ENCODE results near the gene ADORA2B. TPM values are rescaled to one million over a fixed set of nuclear protein-coding genes. Genes with fewer than 3 reads are reported as not detected.
"Not testable (repeated sequence)": the region's sequence is repeated elsewhere in the genome, so short reads cannot be mapped to it uniquely, and the experiment has no call there.

The ADORA2B gene
- total and polyA plus RNA-seq, 2 experiments from 2014 or later = 11.4 to 11.7 TPM

GRCh38 chr17:15900871-15901270 lies 44.1 kb upstream of the ADORA2B start:
- no peaks in the 10 kb centered on the region for H3K9me2 ChIP-seq (replicated peaks; ENCODE audit: insufficient read depth)
- H3K27ac ChIP-seq = no peak overlapping the region
- no peak overlapping the region for H3K4me2 ChIP-seq
- H3K79me2 ChIP-seq = no peaks in the 10 kb centered on the region
- no peaks in the 10 kb centered on the region for H3K36me3 ChIP-seq (replicated peaks; ENCODE audit: insufficient read depth, low read depth)
- no peaks in the 10 kb centered on the region for H3K9me3 ChIP-seq (ENCODE audit: low read depth)
- no peaks in the 10 kb centered on the region for H3K27me3 ChIP-seq
- H4K20me1 ChIP-seq (ENCODE audit: insufficient read depth, poor library complexity, severe bottlenecking) = no peaks in the 10 kb centered on the region
- WGBS (ENCODE audit: low lambda C conversion rate, missing lambda C conversion rate) = 86% methylated on average over 7 of the region's 7 CpGs
- no peaks in the 10 kb centered on the region for H3K4me1 ChIP-seq (ENCODE audit: insufficient read depth)
- H3K4me3 ChIP-seq = no peak overlapping the region
- no peak for DNase-seq (ENCODE audit: low spot score)
- H2AFZ ChIP-seq = no peak overlapping the region
- TF ChIP-seq, protein P1, sequence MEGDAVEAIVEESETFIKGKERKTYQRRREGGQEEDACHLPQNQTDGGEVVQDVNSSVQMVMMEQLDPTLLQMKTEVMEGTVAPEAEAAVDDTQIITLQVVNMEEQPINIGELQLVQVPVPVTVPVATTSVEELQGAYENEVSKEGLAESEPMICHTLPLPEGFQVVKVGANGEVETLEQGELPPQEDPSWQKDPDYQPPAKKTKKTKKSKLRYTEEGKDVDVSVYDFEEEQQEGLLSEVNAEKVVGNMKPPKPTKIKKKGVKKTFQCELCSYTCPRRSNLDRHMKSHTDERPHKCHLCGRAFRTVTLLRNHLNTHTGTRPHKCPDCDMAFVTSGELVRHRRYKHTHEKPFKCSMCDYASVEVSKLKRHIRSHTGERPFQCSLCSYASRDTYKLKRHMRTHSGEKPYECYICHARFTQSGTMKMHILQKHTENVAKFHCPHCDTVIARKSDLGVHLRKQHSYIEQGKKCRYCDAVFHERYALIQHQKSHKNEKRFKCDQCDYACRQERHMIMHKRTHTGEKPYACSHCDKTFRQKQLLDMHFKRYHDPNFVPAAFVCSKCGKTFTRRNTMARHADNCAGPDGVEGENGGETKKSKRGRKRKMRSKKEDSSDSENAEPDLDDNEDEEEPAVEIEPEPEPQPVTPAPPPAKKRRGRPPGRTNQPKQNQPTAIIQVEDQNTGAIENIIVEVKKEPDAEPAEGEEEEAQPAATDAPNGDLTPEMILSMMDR (IDR thresholded peaks at IDR 0.05; ENCODE audit: poor library complexity) = no peak
- TF ChIP-seq EZH2phosphoT487 (IDR thresholded peaks at IDR 0.05; ENCODE audit: low read depth, severe bottlenecking, unreplicated experiment) = no peak
- no peak for TF ChIP-seq EZH2 (IDR thresholded peaks at IDR 0.05; ENCODE audit: borderline replicate concordance)

GRCh38 chr17:15905236-15905635 lies 39.7 kb upstream of the ADORA2B start:
- H3K36me3 ChIP-seq (replicated peaks; ENCODE audit: insufficient read depth, low read depth); H3K27me3 ChIP-seq; H3K27ac ChIP-seq; H3K9me2 ChIP-seq (replicated peaks; ENCODE audit: insufficient read depth); H3K4me1 ChIP-seq (ENCODE audit: insufficient read depth); H2AFZ ChIP-seq; H3K79me2 ChIP-seq; H4K20me1 ChIP-seq (ENCODE audit: insufficient read depth, poor library complexity, severe bottlenecking); H3K4me2 ChIP-seq; DNase-seq (ENCODE audit: low spot score); H3K4me3 ChIP-seq; H3K9me3 ChIP-seq (ENCODE audit: low read depth): not testable (repeated sequence)
- 93% methylated on average over 8 of the region's 8 CpGs for WGBS (ENCODE audit: low lambda C conversion rate, missing lambda C conversion rate)

- 90% methylated on average over 2 of the region's 2 CpGs for WGBS (ENCODE audit: low lambda C conversion rate, missing lambda C conversion rate)
- Histone ChIP-seq H3K4me1 (ENCODE audit: insufficient read depth) (no peaks in the 10 kb centered on the region), H4K20me1 (ENCODE audit: insufficient read depth, poor library complexity, severe bottlenecking) (no peaks in the 10 kb centered on the region), H3K9me3 (ENCODE audit: low read depth) (no peaks in the 10 kb centered on the region), H3K9me2 (replicated peaks; ENCODE audit: insufficient read depth) (no peaks in the 10 kb centered on the region), H3K36me3 (replicated peaks; ENCODE audit: insufficient read depth, low read depth) (no peaks in the 10 kb centered on the region), H3K4me2 (no peak overlapping the region), H3K4me3 (no peak overlapping the region), H3K27ac (no peak overlapping the region), H2AFZ (no peak overlapping the region), H3K79me2 (no peaks in the 10 kb centered on the region), H3K27me3 (no peaks in the 10 kb centered on the region)
- TF ChIP-seq, protein P1 (IDR thresholded peaks at IDR 0.05; ENCODE audit: poor library complexity) = no peak
- TF ChIP-seq EZH2 (IDR thresholded peaks at IDR 0.05; ENCODE audit: borderline replicate concordance) (no peak), EZH2phosphoT487 (IDR thresholded peaks at IDR 0.05; ENCODE audit: low read depth, severe bottlenecking, unreplicated experiment) (no peak)
- no peak for DNase-seq (ENCODE audit: low spot score)
Observed at GRCh38 chr17:15907290-15907689, 37.6 kb upstream of the ADORA2B start.

DNA sequence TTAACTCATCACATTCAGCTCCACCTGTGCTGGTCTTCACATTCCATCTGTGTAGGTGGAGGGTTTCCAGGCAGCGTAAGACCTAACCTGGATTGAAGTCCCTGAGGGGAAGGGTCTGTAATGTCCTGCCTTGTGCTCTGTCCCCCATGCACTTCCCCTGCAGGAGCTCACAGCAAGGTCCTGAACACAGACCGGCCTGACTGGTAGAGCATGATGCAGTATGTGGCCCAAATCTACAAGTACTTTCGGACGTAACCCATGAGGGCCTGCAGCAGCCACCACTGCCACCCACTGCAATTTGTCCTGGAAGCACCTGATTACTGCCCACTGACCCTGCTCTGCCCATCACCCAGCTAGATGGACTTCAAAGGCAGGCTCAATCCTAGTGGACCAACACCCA lies 36.6 kb upstream of the ADORA2B start:
- 80% methylated on average over 4 of the region's 4 CpGs for WGBS (ENCODE audit: low lambda C conversion rate, missing lambda C conversion rate)
- Histone ChIP-seq H3K27ac (no peak overlapping the region), H2AFZ (no peak overlapping the region), H3K9me2 (replicated peaks; ENCODE audit: insufficient read depth) (no peaks in the 10 kb centered on the region), H4K20me1 (ENCODE audit: insufficient read depth, poor library complexity, severe bottlenecking) (no peaks in the 10 kb centered on the region), H3K4me3 (no peak overlapping the region), H3K79me2 (no peaks in the 10 kb centered on the region), H3K27me3 (no peaks in the 10 kb centered on the region), H3K9me3 (ENCODE audit: low read depth) (no peaks in the 10 kb centered on the region), H3K4me2 (no peak overlapping the region), H3K36me3 (replicated peaks; ENCODE audit: insufficient read depth, low read depth) (no peaks in the 10 kb centered on the region), H3K4me1 (ENCODE audit: insufficient read depth) (no peaks in the 10 kb centered on the region)
- TF ChIP-seq EZH2 (IDR thresholded peaks at IDR 0.05; ENCODE audit: borderline replicate concordance) (no peak), EZH2phosphoT487 (IDR thresholded peaks at IDR 0.05; ENCODE audit: low read depth, severe bottlenecking, unreplicated experiment) (no peak)
- TF ChIP-seq, protein P1 (IDR thresholded peaks at IDR 0.05; ENCODE audit: poor library complexity) = no peak
- DNase-seq (ENCODE audit: low spot score) = no peak

All from hepatocyte (in vitro differentiated cells).